MV-4-11 (cell line): Measurements from ENCODE around the gene ACOT6.
"Not testable (repeated sequence)": the region's sequence is repeated elsewhere in the genome, so short reads cannot be mapped to it uniquely, and the experiment has no call there.

ENCODE experiments used
- DNase-seq: peaks from one replicate; lab custom pipeline; 2025; lab: John Stamatoyannopoulos, UW

Gene ACOT6

DNA sequence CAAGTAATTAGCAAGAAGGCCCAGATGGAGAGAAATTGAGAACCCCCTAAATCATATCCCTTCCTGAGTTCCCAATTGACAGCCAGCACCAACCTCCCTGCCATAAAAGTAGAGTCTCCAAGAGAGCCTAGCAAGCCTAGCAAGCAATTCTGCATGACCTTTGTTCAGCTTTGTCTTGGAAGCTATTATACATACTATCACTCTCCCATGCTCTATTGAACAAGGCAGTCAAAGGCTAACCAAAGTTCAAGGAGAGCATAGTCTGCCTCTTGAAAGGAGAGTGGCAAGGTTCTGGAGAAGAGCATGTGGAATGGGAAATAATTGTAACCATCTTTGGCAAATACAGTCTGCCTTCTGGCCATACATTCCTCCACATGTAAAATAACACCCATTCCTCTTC is 12.8 kb upstream of the ACOT6 start:
- DNase-seq: no peak

- no peak for DNase-seq
Measured at GRCh38 chr14:73602994-73603393, 9.3 kb upstream of the ACOT6 start.

- DNase-seq: no peak
Measured at GRCh38 chr14:73606271-73606670, 6.0 kb upstream of the ACOT6 start.

- no peak for DNase-seq
Measured at GRCh38 chr14:73607241-73607640, 5.1 kb upstream of the ACOT6 start.

DNA sequence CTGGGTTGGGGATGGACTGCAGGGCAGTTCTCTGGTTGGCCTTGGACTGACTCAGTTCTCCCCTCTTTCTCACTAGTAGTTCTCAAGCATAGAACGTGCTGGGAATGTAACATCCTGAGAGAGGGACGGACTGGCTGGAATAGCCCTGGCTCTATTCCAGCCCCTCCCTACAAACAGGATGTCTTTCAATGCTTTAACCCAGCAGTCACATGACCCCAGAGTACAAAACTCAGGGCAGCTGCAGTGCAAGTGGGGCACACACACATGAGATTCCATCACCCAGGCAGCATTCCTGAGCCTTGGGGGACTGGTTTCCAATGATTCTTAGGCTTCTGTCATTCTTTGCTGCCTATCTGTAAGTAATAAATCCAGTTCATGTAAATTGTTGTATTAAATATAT is 1.6 kb upstream of the ACOT6 start:
- DNase-seq: no peak

DNA sequence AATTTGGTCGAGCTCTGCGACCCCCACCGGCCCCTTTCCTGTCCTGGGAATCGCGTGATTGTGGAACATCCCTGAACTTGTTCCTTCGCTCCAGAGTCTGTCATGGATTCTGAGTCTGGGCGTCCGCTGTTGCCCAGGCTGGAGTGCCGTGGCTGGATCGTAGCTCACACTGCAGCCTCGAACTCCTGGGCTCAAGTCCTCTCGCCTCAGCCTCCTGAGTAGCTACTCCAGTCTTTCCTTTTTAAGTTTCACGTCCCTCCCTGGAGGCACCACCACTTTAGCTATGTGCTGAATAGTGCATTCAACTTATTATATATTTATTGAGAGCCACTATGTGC is 698 bp downstream of the ACOT6 start:
- no peak for DNase-seq

- DNase-seq: no peak
Measured at GRCh38 chr14:73613419-73613963, 1.2 kb downstream of the ACOT6 start.

DNA sequence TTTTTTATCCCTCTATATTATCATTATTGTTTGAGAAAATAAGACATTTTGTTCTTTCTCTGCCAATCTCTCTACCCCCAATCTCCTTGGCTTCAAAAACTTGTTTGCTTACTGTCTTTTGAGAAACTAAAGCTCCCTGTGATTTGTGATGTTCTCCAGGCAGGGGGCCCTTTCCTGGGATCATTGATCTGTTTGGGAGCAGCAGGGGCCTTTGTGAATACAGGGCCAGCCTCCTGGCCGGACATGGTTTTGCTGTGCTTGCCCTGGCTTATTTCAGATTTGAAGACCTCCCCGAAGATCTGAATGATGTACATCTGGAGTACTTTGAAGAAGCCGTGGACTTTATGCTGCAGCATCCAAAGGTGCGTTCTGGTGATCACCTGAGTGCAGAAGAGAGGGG is 4.5 kb downstream of the ACOT6 start:
- no peak for DNase-seq

- DNase-seq: no peak
Measured at GRCh38 chr14:73619524-73619923, 7.2 kb downstream of the ACOT6 start.

GRCh38 chr14:73620268-73620667 is 8.0 kb downstream of the ACOT6 start:
- DNase-seq: no peak

DNA sequence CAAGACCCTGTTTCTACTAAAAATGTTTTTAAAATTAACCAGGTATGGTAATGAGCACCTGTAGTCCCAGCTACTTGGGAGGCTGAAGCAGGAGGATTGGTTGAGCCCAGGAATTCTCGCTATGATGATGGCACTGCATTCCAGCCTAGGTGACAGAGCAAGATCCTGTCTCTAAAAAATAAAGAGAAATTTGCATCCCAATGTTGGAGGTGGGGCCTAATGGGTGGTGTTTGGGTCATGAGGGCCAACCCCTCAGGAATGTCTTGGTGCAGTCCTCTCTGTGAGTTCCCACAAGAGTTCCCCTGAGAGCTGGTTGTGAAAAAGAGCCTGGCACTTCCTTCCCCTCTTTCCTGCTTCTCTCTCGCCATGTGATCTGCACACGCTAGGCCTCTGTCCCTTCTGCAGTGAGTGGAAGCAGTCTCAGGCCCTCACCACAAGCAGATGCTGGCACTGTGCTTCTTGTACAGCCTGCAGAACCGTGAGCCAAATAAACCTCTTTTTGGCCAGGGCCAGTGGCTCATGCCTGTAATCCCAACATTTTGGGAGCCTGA is 11.3 kb downstream of the ACOT6 start:
- DNase-seq: no peak

- DNase-seq: no peak
Measured at GRCh38 chr14:73625706-73626105, 13.4 kb downstream of the ACOT6 start.

DNA sequence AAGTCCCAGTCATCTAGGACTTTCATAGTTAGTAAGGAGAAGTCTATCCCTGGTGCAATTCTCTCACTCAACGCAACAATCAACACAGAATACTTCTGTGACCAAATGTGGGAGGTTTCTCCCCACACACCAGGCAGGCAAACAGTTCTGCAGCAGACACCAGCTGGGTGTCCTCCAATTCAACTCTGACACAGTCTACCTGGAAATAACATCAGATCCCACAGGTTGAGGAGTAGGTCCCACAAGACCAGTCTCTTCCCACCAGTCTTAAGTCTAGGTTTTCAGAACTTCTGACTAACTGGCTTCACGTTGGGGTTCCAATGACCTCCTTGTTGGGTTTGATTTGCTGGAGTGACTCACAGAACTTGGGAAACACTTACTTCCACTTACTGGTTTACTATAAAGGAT is 14.8 kb downstream of the ACOT6 start:
- peak; percentile 52 for DNase-seq

DNA sequence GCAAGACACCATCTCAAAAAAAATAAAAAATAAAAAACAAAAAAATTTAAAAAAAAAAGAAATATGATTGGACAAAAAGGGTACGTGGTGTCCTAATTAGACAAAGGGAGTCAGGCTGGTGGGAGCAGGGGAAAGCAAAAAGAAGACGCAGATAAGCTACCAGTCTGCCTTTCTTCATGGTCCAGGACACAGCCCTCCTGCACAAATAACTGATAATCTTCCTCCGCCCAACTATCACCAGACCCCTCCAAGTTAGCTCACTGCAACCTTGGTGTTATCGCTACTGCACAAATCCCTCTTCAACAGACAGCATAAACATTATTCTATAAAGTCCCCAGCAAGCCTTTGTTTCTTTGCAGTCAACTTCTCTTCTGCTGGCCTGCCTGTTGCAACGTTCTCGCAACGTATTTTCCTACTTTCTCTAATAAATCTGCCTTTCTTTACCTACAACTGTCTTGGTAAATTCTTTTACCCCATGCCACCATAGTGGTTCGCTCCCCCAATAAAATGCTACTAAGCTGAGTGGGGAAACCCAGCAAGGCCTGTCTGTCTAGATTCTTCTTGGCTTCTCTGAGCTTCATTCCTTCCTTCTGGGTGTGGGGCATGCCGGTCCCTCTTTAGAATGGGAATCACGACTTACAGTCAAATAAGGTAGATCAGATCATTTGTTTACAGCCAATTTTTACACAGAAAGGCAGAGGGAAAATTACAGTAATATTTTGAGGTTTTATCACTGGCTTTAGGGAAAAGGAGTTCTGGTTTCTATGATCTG is 17.9 kb downstream of the ACOT6 start:
- DNase-seq: no peak

GRCh38 chr14:73633116-73634010 is 21.0 kb downstream of the ACOT6 start:
- peak; percentile 81 for DNase-seq

- no peak for DNase-seq
Measured at GRCh38 chr14:73634011-73634833, 21.9 kb downstream of the ACOT6 start.

GRCh38 chr14:73636355-73636754 is 24.0 kb downstream of the ACOT6 start:
- DNase-seq: not testable (repeated sequence)

DNA sequence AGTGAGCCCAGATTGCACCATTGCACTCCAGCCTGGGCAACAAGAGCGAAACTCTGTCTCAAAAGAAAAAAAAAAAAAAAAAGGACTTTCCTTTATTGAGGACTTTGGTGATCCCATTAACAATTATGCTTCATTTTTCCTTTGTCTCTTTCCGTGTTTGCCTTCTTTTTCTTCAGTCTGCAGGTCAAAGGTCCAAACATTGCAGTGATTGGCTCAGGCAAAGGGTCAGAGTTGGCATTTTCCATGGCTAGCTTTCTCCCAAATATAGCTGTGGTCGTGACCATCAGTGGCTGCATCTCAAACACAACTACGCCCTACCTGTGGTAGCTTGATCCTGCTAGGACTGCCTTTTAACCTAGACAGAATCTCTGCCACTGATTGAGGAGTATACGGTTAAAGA is 25.5 kb downstream of the ACOT6 start:
- DNase-seq: no peak

DNA sequence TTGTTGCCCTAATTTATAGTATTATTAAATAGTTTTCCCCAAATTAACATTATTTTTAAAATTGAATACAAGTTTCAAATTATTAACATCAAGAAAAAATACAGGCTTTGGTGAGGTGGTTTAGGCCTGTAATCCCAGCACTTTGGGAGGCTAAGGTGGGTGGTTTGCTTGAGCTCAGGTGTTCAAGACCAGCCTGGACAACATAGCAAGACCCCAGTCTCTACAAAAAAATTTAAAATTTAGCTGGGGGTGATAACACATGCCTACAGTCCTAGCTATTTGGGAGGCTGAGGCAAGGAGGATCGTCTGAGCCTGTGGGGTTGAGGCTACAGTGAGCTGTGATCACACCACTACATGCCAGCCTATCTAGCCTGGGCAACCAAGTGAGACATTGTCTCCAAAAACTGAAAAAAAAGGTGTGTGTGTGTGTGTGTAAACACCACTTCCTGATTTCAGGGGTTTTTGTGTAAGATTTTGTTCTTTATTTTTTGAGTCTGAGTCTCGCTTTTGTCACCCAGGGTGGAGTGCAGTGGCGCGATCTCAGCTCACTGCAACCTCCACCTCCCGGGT is 28.6 kb downstream of the ACOT6 start:
- DNase-seq: no peak

GRCh38 chr14:73644531-73645247 is 32.4 kb downstream of the ACOT6 start, which contains the start of gene DNAL1:
TSS of gene DNAL1 (plus strand) at chr14:73644986. CDS start at chr14:73645040, 54 bp downstream.
- DNase-seq: peak; percentile 87

DNA sequence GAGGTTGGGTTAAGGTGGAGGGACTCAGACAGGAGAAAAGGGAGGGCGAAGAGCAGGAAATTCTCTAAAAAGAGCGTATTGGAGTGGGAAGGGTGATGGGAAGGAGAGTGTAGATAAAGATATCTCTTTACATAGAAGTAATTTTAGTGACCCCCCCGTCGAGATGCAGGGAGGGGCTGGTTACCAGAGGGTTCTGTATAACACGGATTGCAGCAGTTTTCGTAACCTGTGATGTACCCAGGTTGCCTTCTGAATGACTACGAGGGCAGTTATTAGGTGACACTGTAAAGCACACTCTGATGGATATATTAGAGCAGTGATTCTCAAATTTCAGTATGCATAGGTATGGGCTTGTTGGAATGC is 32.9 kb downstream of the ACOT6 start:
- no peak for DNase-seq
